ENCODE measurements around the gene SLC26A3.

SLC26A3 gene

DNA sequence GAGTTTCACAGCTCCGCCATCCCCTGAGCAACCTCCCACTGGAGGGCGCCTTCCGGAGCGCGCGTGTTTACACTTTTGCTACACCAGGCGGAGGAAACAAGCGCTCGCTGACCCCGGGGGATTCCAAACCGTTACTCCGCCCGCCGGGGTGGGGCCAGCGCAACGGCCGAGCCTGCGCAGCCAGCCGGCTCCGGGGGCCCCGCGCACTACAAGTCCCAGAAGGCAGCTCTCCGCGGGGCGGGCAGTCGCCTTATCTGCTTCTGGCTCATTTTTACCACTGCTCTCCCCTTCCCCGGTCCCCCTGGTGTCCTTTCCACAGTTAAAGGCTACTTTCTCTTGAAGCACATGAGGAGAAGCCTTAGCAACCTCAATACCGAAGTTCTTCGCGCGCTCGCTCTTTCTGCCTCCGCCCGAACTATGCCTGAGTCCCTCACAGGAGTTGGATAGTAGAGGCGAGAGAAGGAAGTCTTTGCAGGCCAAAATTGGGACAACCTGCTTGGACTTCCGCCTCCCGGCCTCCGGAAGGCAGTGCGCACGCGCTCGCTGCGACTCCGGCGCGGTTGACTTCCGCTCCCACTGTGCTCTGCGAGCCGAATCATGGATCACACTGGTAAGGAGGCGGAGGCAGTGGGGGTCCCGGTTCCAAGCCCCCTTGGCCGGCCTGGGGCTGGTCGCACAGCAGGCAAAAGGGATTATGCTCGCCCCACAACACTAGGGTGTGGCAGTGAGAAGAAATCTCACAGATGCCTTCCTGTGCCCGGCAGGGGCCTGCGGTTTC is 59.3 kb downstream of the SLC26A3 start, which contains the start of gene CBLL1:
TSS of gene CBLL1 (plus strand) at position 576 of the 778 bp plus-strand sequence. CDS start at position 598, 22 bp downstream.
- peak; percentile 96 to 98 for DNase-seq

- peak; percentile 82 to 90 for DNase-seq
Measured at GRCh38 chr7:107742678-107743566, 60.1 kb downstream of the SLC26A3 start.

GRCh38 chr7:107728276-107728675 is 74.7 kb downstream of the SLC26A3 start:
- no peak for DNase-seq

DNA sequence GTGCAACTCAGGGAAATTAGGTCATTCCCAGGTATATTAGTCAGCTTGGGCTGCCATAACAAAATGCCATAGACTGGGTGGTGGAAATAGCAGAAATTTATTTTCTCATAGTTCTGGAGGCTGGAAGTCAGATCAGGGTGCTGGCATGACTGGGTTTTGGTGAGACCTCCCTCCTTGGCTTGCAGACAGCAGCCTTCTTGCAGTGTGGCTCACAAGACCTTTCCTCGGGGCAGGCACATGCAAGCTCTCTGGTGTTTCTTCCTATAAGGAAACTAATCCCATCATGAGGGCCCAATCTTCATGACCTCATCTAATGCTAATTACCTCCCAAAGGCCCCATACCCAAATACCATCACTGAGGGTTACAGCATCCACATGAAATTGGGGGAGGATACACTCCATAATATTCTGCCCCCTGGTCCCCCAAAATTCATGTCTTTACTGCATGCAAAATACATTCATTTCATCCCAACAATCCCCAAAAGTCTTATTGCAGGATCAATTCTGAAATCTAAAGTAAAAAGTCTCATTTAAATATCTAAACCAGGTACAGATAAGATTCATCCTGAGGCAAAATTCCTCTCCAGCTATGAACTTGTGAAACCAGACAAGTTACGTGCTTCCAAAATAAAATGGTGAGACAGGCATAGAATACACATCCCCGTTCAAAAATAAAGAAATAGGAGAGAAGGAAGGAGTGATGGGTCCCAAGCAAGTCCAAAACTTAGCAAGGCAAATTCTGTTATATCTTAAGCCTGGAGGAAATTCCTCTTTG is 76.5 kb downstream of the SLC26A3 start:
- DNase-seq = no peak

DNA sequence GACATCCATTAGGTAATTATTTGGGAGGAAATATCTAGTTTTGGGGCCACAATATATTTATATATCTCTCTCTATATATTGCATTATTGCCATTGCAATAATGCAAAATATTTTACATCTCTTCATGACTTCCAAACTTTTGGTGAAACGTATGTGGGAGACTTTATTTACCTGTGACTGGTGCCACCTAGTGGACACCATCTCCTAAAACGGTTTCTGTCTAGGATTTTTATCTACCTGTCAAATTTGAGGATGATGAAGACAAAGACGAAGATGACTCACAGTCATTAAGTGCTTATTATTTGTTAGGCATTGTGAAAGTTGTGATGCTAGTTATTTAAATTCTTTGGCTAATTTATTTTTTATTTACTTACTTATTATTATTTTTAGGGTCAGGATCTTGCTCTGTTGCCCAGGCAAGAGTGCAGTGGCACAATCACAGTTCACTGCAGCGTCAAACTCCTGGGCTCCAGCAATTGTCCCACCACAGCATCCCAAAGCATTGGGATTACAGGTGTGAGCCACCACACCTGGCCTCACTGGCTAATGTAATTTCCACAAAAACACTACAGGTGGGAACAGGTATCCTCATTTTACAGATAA is 77.8 kb downstream of the SLC26A3 start:
- DNase-seq = peak; percentile 64 to 71

DNA sequence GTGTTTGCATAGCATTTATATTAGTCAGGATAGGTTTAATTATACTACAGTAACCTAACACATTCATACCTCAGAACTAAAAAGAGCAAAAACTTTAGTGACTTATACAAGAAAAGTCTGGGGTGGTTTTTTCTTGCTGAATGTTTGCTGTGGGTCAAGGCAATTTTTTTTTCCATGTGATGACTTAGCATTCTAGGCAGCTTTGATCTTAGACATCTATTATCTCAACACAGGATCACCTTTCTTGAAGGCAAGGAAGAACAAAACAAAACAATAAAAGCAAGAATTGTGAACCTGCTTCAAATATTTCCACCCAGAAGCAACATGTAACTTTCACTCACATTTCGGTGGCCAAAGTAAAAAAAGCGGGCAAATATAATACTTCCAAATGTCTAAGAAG is 79.8 kb downstream of the SLC26A3 start:
- DNase-seq = no peak

DNA sequence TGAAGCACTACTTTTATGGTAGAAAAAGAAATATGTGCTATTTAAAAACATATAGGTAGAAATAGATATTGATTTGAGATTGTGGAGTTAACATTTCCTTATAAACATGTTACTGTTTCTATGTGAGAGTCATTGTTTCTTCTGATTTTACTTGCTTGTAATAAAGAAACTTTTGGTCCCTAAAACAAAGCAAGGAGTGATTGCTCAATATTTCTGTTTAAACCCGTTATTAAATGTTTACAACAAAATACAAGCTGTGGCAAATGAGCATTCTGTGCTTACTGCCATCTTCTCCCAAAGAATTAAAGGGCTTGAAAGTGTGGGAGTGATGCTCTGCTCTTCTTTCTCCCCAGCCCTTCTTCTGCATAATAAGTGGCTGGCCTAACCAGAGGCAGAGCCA is 81.7 kb downstream of the SLC26A3 start:
- DNase-seq = no peak

DNA sequence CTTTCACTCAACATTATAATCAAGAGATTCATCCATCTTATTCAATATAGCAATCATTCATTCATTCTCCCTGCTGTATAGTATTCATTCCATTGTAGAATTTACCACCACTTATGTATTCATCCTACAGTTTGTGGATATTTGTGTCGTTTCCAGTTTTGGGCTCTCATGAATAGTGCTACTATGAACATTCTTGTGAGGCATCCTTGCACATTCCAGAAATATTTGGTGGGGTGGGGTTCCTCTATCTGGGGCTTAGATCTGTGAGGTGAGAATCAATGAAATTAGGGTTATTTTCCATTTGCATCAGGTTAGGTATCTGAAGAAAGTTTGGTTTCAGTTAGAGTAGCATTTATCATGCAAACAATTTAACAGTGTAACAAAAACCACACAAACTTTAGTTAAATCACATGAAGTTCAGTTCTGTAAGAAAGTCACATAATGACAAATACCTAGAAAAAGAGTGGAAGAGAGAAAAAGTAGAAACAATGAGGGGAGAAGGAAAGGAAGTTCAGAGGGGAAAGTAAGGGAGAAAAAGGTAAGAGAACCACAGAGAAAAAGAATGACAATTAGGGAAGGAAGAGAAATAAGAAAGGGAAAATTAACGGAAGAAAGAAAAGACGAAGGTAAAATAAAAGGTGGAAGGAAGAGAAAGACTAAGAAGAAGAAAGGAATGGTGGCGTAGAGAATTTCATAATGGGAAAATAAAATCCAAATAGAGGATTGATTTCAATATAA is 84.4 kb downstream of the SLC26A3 start:
- DNase-seq = no peak

- no peak for DNase-seq
Measured at GRCh38 chr7:107715531-107715930, 87.5 kb downstream of the SLC26A3 start.

Measured in NCI-H2081 (cell line).